Stimulated activated CD8-positive, alpha-beta memory T cell treated with anti-CD3 and anti-CD28 coated beads, Interleukin-2, amount 100 ng/mL, for 1 hour (primary cell): Measurements from ENCODE around the gene OXSR1.
"Not testable (repeated sequence)": the region's sequence is repeated elsewhere in the genome, so short reads cannot be mapped to it uniquely, and the experiment has no call there.

Experiments
- DNase-seq, 2 donors: peaks; one replicate each; pipeline ENCODE4 v3.0.0-alpha.2; 2020; ENCODE audit warnings: low read depth in 2 of 2

OXSR1 gene

DNA sequence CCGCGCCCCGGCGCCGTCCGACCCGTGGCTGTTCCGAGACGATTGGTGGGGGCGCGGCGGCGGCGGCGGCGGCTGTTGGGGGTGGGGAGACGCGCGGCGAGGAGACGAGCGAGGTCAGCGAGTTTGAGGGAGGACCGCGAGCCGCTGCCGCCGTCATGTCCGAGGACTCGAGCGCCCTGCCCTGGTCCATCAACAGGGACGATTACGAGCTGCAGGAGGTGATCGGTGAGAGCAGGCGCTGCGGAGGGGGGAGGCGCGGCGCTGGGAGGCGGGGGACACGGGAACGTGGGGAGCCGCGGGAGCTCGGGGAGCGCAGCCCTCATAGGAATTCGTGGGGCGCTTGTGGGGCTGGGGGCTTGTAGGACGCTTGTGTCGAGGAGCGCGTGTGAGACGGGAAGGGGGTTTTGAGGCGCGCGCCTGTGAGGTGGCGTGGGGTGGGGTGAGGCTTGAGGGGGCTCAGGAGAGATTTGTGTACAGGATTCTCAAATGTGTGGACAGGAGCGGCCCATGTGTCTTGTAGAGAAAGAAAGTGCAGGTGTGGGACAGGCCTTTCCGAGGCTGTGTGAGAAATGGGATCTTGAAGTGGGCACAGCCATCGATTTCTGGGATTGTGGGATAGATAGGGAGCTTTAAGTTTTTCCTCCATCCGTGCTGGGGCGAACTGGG is 518 bp downstream of the OXSR1 start:
- no peak for DNase-seq

DNA sequence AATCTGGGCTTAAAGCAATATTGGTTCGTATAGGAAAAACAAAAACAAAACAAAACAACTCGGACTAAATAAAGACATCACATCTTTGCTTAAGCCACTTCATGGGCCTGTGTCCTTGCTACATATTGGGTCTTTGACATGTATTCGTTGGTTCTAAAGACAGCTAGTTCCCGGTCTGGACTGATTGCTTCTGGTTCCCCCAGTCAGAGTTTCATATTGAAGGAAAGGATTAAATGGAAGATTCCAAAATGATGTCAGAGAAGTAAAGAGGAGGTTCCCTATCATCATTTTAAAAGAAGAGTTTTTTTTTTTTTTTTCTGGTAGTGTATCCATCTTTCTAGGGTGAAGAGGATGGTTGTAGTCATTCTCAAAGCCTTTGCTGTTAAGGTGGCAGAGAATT is 2.3 kb downstream of the OXSR1 start:
- no peak for DNase-seq

DNA sequence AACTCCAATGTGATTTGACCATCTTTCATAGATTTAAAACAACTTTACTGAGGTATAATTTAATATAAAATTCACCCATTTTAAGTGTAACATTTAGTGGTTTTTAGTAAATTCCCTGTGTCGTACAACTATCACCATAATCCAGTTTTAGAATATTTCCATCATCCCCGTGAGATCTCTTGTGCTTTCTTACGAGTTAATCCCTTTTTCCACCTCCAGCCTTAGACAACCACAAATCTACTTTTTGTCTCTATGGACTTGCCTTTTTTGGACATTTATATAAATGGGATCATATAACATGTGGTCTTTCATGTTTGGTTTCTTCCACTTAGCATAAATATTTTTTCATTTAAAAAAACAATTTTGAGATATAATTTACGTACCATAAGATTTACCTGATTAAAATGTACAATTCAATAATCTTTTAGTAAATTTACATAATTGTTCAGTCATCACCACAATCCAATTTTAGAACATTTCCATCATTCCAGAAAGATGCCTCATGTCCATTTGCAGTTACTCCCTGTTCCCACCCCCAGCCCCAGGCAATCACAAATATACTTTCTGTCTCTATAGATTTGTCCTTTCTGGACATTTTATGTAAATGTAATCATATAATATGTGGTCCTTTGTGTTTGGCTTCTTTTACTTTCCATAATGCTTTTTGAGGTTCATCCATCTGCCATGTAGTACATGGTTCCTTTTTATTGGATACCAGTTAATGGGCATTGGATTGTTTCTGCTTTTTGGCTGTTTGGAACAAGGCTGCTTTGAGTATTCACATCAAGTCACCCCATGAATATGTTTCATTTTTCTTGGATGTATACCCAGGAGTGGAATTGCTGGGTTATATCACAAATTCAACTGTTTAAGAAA is 3.1 kb downstream of the OXSR1 start:
- DNase-seq: no peak

DNA sequence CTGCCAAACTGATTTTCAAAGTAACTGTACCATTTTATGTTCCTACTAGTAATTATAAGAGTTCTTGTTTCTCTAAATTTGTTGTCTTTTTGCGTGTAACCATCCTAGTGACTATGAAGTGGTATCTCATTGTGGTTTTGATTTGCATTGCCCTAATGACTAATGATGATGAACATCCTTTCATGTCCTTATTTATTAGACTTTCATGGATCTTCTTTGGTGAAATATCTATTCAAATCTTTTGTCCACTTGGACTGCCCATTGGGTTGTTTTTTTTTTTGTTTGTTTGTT is 3.6 kb downstream of the OXSR1 start:
- no peak for DNase-seq

DNA sequence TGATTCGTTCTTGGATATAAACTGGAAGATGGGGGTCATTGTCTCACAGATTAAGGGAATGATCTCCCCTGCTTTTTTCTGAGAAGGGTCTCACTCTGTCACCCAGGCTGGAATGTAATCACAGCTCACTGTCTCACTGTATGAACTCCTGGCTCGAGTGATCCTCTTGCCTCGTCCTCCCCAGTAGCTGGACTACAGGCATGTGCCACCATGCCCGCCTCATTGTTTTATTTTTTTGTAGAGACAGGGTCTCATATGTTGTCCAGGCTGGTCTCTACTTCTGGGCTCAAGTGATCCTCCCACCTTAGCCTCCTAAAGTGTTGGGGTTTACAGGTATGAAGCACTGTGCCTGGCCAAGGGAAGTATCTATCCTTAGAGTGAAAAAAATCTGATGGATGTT is 5.4 kb downstream of the OXSR1 start:
- no peak for DNase-seq

DNA sequence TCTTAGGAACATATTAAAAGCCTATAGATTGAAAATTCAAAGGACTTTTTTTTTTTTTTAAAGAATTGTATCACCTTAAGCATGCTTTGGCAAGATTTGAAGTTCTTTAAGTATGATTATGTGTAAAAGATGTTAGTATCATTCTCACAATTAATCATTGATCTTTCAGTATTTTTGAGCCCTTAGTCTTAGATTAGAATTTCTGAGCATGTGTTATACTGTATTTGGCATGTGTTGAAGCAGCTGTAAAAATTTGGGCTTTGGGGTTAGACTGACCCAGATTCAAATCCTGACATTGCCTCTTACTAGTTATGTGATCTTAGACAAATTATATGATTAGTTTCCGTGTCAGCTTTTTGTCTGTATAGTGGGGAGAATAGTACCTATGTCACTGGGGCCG is 6.3 kb downstream of the OXSR1 start:
- no peak for DNase-seq

DNA sequence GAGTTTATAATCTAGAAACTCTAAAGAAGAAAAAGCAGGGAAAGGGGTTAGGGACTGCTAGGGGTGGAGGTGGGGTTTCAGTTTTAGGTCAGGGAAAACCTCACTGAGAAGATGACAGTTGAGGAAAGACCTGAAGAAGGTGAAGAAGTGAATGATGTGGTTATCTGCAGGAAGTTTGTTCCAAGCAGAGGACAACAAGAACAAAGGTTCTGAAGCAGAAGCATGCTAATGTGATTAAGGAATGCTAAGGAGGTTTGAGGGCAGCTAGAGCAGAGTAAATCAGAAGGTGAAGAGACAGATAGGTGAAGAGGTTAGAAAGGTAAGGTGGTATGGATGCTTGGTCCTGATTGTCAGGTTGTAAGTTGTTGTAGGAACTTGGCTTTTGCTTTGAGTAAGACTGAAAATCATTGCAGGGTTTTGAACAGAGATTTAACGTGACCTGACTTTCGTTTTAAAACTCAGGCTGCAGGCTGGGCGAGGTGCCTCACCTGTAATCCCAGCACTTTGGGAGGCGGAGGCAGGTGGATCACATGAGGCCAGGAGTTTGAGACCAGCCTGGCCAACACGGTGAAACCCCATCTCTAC is 8.6 kb downstream of the OXSR1 start:
- DNase-seq: no peak

DNA sequence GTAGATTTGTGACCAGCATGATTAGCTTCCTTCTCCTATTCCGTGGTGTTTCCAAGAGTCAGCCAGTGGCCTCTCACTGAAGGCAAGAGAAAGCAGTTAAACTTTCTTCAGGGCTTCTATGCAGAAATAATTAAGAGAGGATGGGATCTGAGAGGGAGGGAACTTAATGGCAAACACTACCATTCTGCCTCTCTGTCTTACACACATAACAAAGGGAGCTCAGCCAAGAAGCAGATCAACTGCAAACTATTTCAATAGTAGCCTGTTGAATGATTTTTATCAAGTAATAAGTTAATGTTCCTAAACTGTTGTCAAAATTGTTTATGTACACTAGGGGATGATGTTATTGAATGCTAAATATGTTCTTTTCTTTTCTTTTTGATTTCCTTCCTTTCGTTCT is 11.8 kb downstream of the OXSR1 start:
- DNase-seq: no peak

DNA sequence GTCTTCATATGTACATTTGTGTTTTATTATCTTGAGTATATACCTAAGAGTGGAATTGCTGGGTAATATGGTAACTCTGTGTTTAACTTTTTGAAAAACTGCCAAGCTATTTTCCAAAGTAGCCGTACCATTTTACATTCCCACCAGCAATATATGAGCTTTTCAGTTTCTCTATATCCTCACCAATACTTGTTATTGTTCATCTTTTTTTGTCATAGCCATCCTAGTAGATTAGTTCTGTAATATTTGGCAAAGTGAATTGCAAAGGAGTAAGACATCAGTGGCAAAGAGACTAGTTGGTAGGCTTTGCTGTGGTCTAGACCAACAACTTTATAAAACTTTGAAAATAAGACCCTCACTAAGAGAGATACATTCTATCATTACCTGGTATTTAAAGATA is 21.4 kb downstream of the OXSR1 start:
- DNase-seq: no peak

DNA sequence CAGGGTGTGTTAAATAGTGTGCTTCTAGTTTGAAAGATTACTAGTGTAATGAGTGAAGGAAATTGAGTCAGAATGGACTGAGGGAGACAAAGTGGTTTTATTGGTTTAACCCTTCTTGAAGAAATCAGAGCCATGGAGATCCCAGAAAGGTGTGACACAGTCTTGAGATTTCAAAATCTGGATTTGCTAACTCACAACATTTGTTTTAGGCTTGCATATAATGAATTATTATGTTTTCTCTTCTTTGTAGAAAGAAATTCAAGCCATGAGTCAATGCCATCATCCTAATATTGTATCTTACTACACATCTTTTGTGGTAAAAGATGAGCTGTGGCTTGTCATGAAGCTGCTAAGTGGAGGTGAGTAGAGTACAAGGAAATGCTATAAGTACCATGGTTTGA is 25.1 kb downstream of the OXSR1 start:
- no peak for DNase-seq

DNA sequence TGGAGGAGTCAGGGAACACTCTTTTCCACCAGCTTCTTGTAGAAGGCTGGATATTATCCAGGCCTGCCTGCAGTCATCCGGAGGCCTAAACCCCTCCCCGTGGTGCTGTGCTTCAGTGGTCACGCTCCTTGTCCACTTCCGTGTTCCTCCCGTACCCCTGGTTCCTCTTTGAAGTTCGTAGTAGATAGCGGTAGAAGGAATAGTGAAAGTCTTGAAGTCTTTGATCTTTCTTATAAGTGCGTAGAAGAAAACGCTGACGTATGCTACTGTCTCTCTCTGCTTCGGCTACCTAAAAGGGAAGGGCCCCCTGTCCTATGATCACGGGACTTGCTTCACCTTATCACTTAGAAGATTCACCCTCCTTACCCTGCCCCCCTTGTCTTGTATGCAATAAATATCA is 37.6 kb downstream of the OXSR1 start:
- DNase-seq: not testable (repeated sequence)

DNA sequence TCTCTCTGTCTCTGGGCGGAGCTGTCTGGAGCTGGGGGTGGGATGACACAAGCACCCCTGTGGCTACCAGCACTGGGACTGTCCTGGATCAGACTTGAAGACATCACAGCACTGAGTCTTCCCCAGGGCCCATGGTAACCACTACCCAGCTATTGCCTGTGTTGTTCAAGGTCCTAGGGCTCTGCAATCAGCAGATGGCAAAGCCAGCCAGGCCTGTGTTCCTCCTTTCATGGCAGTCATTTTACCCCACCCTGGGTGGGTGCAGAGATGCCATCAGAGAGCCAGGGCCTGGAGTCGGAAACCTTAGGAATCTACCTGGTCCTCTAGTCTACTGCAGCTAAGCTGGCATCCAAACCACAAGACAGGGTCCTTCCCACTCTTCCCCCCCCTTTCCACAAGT is 38.4 kb downstream of the OXSR1 start:
- DNase-seq: no peak

DNA sequence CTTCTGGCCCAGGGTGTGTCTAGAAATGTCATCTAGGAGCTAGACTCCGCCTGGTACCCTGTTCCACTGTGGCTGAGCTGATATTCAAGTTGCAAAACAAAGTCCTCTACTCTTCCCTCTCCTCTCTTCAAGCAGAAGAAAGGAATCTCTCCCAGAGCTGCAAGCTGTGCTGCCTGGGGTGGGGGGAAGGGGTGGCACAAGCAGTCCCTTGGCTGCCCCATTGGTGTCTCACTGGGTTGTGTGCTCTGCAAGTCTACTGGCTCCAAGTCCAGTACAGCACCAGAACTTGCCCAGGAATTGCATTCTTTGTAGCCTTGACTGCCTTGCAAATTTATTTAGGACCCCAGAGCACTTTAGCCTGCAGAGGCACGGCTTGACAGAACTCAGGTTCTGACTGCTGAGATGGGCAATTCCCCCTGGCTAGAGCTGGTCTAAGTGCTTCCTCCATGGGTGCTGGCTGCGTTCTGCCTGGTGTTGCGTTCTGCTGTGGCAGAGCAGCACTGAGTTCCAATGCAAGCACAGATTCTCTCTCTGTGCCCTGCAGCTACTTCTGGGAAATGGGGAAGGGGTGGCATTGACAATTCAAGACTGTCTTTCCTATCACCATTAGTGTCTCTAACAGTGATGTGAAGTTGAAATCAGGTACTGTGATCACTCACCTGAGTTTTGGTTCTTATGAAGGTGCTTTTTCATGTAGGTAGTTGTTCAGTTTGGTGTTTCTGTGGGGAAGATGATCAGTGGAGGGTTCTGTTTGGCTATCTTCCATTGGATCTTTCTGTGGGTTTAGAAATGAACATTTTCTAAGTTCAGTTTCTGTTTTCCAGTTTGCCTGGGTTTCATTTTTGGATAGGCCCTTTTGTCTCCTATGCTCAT is 39.5 kb downstream of the OXSR1 start:
- DNase-seq: no peak

DNA sequence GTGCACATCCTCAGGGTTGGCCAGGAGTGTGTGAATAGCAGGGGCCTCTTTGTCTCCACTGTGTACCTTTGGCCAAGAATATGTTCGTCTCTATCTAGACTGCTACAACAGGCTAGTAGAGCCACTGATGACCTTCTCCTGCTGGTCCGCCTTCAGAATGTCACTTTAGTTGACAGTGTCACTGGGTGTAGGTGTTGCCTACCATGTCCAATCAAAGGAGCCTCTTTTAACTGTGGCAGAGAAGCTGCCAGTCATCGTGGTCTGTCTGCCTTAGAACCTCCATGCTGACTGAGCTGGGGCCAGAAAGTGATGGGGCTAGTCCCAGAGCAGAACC is 40.1 kb downstream of the OXSR1 start:
- no peak for DNase-seq

DNA sequence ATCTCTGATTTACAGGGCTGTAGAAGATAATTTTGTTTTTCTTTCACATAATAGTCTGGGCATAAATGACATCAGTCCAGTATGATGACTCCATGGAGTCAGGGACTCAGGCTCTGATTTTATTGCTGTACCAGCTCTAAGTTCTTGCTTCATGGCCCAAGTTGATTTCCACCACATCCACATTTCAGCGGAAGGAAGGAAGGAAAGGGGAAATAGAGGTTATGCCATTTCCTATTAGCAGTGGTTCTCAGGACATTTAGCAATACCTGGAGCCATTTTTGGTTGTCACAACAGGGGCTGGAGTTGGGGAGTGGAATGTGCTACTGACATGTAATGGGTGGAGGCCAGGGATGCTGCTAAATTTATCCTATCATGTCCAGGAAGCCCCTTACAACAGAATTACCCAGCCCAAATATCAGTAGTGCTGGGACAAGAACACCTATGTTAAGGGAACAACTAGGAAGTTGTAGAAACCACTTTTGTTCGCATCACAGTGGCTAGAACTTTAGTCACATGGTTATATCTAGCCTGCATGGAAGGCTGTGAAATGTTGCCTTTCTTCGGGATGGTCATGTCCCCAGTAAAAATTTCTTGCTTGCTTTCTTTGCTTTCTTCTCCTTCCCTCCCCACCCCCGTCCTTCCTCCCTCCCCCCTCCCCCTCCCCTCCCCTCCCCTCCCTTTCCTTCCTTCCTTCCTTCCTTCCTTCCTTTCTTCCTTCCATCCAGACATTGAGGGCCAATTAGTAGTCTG is 42.1 kb downstream of the OXSR1 start:
- no peak for DNase-seq

DNA sequence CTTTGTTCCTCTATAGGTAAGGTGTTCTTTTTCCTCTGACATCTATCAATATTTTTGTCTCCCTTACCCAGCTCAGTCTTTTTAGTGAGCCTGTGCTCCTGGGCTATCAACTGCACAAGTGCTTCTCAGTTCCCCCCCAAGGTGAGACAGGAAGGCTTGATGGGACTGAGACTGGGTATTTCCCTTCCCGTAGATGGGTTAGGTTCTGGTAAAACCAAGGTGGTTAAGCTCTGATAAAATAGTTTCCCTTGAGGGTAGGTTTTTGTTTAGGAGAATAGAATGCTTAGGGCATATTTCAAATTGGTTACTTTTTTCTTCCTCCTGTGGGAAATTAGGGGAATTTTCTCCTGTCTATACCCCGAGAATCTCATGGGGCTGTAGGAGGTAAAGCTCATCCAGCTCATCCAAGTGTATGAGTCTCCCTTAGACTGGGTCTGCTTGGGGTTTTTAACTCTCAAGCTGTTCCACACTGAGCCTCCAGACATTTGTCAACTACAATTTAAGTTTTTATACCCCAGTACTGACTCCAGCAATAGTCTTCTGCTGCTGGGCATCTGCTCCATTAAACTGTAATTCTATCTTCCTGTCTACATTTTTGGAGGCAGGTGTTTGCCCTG is 44.9 kb downstream of the OXSR1 start:
- DNase-seq: no peak

DNA sequence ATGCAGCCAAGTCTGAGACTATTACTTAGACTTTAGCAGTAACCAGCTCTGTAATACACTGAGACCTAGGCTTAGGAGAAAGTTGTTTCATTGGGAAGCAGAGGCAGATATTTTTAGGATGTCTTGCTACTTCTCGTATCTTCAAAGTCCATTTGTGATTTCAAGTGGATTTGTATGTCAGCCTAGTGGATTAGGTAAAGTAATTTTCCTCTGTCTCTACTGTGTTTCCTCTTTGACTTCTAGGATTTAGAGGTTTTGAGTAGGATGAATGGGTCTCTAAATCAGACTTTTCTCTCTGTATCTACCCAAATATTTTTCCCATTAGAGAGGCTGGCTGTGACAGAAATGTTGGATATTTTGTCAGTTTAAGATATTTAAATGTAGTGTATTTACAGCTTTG is 46.8 kb downstream of the OXSR1 start:
- no peak for DNase-seq

DNA sequence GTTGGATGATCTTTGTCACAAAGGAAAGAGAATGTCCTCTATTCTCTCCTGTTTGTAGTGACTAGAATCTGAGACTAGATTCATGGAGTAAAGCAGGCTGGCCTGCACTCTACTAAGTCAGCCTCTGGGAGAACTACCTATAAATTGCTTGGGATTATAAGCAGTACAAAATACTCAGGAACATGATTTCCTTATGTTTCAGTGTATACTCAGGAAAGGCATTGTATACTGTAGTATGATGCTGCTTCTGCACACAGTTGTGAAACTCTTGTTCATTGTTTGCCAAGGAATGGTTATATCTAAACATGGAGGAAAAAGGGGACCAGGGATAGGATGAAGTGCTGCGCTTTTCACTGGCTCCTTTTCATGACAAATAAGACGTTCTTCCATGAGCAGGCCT is 49.2 kb downstream of the OXSR1 start:
- DNase-seq: no peak

DNA sequence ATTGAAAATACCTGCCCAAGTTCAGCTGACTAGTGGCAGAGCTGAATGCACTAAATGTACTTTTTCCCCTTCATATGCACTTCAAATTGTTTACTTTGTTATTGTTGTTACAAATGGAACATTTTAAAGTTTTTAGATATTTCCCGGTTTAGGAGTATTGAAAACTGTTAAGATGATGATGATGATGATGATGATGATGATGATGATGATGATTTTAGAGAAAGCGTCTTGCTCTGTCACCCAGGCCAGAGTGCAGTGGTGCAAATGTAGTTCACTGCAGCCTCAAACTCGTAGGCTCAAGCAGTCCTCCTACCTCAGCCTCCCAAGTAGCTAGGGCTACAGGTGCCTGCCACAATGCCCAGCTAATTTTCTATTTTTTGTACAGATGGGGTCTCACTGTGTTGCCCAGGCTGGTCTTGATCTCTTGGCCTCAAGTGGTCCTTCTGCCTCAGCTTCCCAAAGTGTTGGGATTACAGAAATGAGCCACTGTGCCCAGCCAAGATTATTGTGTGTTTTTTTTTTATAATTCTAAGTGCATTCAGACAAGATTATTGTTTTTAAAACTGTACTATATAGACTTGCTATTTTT is 54.4 kb downstream of the OXSR1 start:
- DNase-seq: no peak

DNA sequence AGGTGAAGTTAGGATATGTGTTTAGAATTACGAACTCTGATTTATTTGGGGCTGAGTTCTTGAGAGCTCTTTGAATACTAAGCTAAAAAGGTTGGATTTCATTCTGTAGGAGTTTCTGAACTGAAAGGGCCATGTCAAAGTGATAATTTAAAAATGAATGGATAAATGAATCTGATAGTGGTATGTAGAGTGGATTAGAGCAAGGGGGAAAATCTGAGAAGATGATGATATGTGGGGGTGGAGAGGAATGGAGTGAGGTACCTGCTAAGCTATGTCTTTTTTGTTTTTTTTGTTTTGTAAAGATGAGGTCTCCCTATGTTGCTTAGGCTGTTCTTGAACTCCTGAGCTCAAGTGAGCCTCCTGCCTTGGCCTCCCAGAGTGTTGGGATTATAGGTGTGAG is 55.7 kb downstream of the OXSR1 start:
- no peak for DNase-seq

DNA sequence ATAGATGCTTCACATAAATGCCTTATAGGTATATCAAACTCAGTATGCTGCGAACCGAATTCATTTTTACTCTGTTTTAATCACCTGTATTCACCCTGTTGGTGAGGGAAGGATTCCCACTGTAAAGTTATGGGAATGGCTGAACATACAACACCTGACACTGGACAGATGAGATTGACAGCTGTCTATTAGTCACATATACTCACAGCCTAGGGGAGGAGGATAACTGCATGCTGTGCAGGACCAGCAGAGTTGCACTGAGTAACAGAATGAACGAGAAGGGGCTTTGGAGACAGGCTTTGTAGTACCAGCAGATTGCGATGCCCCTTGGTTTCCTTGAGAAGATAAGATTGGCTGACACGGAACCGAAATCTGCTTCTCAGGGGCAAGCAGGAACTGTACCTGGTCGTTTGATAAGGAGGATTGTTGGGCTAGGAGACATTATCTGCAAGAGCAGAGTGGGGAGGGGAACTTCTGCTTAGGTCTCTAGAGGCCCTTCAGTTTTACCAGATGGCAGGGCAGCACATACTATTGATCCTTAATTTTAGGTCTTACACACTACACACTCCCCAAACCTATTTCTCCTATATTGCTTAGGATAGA is 56.8 kb downstream of the OXSR1 start:
- DNase-seq: no peak
